ENCODE measurements around the gene CRACDL.

Gene CRACDL

GRCh38 chr2:98803405-98804264 lies 132.4 kb downstream of the CRACDL start:
- no peak for DNase-seq (ENCODE audit: low spot score)

- DNase-seq (ENCODE audit: low spot score): no peak
These were observed 133.7 kb downstream of the CRACDL start for GRCh38 chr2:98802344-98802743.

DNA sequence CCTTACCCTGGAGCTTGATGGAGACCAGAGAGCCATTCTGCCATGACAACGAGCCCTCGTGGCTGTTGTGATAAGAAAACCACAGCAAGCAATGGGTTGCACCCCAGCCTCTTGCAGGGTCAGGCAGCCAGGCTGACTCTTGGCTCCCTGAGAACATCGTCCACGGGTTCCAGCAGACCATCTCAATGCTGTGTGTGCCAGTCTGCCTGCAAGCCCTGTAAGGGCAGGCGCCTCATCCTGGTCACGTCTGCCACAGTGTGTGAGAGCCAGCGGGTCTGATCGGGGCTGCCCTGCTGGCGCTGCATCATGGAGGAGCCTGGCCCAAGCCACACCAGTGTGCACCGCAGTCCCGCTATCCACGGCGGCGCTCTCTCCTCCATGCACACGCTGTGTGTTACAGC lies 134.1 kb downstream of the CRACDL start:
- DNase-seq (ENCODE audit: low spot score): no peak

DNA sequence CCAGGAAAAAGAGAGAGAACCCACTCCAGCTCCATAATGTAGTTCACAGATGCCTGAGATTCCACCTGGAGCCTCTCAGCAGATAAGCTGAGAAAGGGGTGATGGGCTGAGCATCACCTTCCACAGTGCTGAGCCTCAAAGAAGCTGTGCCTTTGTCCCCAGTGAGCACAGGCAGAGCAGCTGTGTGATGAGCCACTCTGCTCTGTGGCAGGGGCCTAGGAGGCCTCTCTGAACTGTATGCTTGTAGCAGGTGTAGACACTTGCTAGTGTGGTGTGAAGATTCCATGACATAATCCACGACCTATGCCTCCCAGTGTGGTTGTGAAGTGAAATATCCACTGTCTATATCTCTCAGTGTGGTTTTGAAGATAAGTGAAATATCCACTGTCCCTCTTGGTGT lies 134.7 kb downstream of the CRACDL start:
- DNase-seq (ENCODE audit: low spot score): no peak

- no peak for DNase-seq (ENCODE audit: low spot score)
These were observed 135.5 kb downstream of the CRACDL start for GRCh38 chr2:98800330-98801064.

DNA sequence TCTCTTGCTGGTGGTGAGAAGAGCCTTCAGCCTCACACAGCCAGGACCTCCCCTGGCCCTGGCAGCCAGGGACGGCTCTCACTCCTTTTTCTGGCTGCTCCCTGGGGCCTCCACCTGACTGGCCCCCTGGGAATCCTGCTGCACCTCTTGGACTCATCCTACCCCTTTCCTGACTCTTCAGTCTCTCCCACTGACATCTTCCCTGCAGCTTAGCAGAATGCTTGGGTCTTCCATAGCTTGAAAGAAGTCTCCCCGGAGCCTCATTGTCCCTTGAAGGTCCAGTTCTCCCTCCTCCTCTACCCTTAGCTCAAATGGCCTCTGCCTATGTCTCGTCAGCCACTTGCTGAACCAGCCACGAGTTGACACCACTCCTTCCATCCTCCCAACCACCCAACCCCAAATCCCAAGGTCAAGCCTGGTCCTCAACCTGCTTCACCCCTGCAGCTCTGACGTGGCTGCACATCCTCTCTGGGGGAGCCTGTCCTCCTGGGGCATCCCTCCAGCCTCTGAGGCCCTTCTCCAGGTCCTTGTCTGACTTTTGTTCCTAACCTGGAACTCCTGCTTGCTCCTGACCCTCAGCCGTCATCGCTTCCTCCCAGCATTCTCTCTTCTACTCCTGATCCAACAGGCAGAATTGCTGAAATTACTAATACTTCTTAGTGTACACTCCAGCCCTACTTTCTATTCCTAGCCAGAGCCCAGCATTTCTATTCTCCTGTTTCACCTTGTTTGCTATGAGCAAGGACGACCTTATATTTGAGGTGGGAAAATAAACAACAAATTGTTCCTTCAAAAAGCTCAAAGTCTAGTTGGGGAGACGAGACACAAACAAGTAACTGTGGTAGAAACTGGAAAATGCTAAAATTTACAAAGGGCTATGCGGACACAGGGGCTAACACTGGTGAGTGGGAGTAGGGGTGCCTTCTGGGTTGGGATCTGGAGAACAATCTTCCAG lies 136.4 kb downstream of the CRACDL start:
- DNase-seq (ENCODE audit: low spot score): no peak

- no peak for DNase-seq (ENCODE audit: low spot score)
These were observed 139.1 kb downstream of the CRACDL start for GRCh38 chr2:98796775-98797544.

GRCh38 chr2:98795891-98796676 lies 139.9 kb downstream of the CRACDL start:
- no peak for DNase-seq (ENCODE audit: low spot score)

- no peak for DNase-seq (ENCODE audit: low spot score)
These were observed 141.9 kb downstream of the CRACDL start for GRCh38 chr2:98793897-98794830.

DNA sequence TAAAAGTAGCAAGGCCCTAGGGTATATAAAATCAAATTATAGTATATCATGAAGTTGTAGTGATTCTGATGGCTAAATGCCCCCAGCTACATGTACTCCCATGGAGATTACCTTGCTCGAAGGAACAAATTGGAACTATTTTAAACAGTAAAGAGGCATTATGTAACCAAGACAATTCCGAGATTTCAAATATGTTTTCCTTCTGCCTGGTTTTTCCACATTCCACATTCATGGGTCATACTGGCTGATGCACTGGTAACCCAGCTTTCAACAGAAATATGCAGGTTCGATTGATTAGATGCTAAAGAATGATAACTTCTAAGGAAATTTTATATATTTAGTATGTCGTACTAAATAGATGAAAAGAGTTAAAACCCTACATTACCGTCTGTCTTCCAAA lies 142.8 kb downstream of the CRACDL start:
- DNase-seq (ENCODE audit: low spot score): no peak

DNA sequence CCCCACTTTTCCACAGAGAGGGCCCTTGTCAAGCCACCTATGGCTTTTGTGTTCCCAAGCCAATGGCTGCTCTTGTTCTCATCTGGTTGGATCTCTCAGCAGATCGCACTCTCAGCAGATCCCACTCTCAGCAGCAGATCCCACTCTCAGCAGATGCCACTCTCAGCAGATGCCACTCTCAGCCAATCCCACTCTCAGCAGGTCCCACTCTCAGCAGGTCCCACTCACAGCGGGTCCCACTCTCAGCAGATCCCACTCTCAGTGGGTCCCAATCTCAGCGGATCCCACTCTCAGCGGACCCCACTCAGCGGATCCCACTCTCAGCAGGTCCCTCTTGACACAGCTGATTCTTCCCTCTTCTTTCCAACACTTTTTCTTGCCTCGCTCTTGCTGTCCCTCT lies 145.8 kb downstream of the CRACDL start:
- no peak for DNase-seq (ENCODE audit: low spot score)

DNA sequence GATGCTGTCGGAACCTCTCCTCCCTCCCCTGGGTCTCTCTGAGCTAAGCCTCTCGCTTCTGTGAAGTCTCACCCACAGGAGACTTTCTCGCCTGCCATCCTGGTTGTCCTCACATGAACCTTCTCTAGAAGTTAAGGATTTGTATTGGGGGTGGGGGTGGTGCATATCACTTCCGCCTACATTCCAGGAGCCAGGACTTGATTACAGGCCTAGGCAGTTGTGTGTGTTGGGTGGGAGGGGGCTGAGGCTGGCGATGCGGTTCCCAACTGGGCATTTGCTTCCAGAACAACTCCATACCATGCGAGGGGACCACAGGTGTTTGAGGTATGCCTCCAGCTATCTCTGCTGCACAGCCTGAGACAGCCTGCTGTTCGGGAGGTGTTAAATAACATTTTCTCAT lies 148.3 kb downstream of the CRACDL start:
- DNase-seq (ENCODE audit: low spot score): no peak

DNA sequence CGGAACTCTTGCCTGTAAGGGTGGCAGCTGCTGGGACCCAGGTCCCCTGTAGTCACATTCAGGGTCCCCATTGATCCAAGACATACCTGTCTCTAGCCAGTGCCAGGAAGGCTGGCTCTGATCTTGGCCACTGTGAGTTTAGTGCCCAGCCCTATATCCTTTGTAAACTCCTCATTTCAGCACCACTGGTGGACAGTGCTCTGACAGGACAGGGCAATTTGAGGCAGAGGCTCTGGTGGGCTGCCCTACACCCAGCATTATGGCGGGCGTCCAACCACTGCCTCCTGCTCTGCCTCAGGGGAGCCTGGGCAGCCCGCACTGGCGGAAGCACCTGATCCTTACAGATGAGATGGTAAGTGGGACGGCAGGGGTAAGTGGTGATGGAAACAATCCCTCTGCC lies 149.8 kb downstream of the CRACDL start:
- DNase-seq (ENCODE audit: low spot score): no peak

- no peak for DNase-seq (ENCODE audit: low spot score)
These were observed 153.5 kb downstream of the CRACDL start for GRCh38 chr2:98782570-98782969.

GRCh38 chr2:98781822-98782221 lies 154.2 kb downstream of the CRACDL start:
- DNase-seq (ENCODE audit: low spot score): no peak

GRCh38 chr2:98778741-98779483 lies 157.1 kb downstream of the CRACDL start:
- no peak for DNase-seq (ENCODE audit: low spot score)

DNA sequence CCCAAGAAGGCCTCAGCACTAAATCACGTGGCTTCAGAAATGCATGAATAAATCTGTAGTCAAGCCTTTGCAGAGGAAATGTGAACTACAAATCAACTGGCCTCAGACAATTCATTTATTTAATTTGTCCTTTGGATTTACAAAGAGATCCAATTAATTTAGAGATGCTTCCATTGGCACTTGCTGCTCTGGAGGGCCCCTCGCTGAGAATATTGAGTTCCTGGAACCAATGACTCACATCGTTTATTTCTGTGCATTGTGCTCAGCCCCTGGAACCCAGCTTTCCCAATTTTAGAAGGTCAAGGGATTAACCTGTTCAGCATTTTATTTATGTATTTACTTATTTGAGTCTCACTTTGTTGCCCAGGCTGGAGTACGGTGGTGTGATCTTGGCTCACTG lies 157.9 kb downstream of the CRACDL start:
- DNase-seq (ENCODE audit: low spot score): no peak

- DNase-seq (ENCODE audit: low spot score): no peak
These were observed 158.3 kb downstream of the CRACDL start for GRCh38 chr2:98777710-98778109.

GRCh38 chr2:98777076-98777475 lies 158.9 kb downstream of the CRACDL start:
- DNase-seq (ENCODE audit: low spot score): no peak
